ENCODE measurements around the gene PPCDC.

The PPCDC gene

GRCh38 chr15:74995779-74996765 is 27.3 kb upstream of the PPCDC start:
- no peak for DNase-seq (ENCODE audit: low spot score)
- Histone ChIP-seq H3K4me3 (peak overlapping the region; percentile 85), H3K27ac (no peak overlapping the region)
- TF ChIP-seq, protein P1, sequence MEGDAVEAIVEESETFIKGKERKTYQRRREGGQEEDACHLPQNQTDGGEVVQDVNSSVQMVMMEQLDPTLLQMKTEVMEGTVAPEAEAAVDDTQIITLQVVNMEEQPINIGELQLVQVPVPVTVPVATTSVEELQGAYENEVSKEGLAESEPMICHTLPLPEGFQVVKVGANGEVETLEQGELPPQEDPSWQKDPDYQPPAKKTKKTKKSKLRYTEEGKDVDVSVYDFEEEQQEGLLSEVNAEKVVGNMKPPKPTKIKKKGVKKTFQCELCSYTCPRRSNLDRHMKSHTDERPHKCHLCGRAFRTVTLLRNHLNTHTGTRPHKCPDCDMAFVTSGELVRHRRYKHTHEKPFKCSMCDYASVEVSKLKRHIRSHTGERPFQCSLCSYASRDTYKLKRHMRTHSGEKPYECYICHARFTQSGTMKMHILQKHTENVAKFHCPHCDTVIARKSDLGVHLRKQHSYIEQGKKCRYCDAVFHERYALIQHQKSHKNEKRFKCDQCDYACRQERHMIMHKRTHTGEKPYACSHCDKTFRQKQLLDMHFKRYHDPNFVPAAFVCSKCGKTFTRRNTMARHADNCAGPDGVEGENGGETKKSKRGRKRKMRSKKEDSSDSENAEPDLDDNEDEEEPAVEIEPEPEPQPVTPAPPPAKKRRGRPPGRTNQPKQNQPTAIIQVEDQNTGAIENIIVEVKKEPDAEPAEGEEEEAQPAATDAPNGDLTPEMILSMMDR (IDR thresholded peaks at IDR 0.05) = no peak

- no peak for DNase-seq (ENCODE audit: low spot score)
- Histone ChIP-seq H3K27ac (no peak overlapping the region), H3K4me3 (no peak overlapping the region)
- TF ChIP-seq, protein P1 (IDR thresholded peaks at IDR 0.05) = no peak
These were observed 26.2 kb upstream of the PPCDC start for GRCh38 chr15:74997141-74997540.

- H3K4me3 ChIP-seq = no peak overlapping the region
- H3K27ac ChIP-seq = no peak overlapping the region
- TF ChIP-seq, protein P1 (IDR thresholded peaks at IDR 0.05) = no peak
- no peak for DNase-seq (ENCODE audit: low spot score)
These were observed 25.8 kb upstream of the PPCDC start for GRCh38 chr15:74997543-74997942.

DNA sequence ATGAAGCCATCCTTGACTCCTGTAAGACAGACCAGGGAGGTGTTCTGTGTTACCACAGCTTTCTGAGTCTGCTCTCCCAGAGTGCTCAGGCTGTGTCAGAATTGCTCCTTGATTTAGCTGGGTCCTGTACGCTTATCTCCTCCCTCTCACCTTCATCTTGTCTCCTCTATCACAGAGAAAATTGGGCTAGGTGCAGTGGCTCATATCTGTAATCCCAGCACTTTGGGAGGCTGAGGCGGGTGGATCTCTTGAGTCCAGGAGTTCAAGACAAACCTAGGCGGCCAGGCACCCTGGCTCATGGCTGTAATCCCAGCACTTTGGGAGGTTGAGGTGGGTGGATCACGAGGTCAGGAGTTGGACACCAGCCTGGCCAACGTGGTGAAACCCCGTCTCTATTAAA is 22.1 kb upstream of the PPCDC start:
- H3K27ac ChIP-seq = no peak overlapping the region
- H3K4me3 ChIP-seq = no peak overlapping the region
- DNase-seq (ENCODE audit: low spot score) = no peak
- TF ChIP-seq, protein P1 (IDR thresholded peaks at IDR 0.05) = no peak

- no peak for DNase-seq (ENCODE audit: low spot score)
- no peak overlapping the region for H3K4me3 ChIP-seq
- H3K27ac ChIP-seq = no peak overlapping the region
- TF ChIP-seq, protein P1 (IDR thresholded peaks at IDR 0.05) = no peak
These were observed 21.0 kb upstream of the PPCDC start for GRCh38 chr15:75002398-75002797.

DNA sequence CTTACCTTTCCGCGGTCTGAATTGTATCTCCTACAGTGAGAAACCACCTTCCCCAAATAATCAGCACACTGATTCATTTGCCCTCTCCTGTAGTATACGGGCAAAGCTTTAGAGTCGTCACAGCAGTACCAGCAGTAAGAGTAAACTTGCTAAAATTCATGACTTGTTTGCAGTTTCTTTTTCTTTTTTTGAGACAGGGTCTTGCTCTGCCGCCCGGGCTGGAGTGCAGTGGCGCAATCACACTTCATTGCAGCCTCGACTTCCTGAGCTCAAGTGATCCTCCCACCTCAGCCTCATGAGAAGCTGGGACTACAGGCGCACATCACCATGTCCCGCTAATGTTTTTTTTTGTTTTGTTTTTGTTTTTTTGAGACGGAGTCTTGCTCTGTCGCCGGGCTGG is 16.2 kb upstream of the PPCDC start:
- Histone ChIP-seq H3K27ac (no peak overlapping the region), H3K4me3 (no peak overlapping the region)
- TF ChIP-seq, protein P1 (IDR thresholded peaks at IDR 0.05) = no peak
- DNase-seq (ENCODE audit: low spot score) = no peak

- Histone ChIP-seq H3K27ac (no peak overlapping the region), H3K4me3 (no peak overlapping the region)
- TF ChIP-seq, protein P1 (IDR thresholded peaks at IDR 0.05) = no peak
- DNase-seq (ENCODE audit: low spot score) = no peak
These were observed 15.2 kb upstream of the PPCDC start for GRCh38 chr15:75008221-75008625.
